ENCODE data around the gene ZNF286A.
"Not testable (repeated sequence)": the region's sequence is repeated elsewhere in the genome, so short reads cannot be mapped to it uniquely, and the experiment has no call there.

Gene ZNF286A

DNA sequence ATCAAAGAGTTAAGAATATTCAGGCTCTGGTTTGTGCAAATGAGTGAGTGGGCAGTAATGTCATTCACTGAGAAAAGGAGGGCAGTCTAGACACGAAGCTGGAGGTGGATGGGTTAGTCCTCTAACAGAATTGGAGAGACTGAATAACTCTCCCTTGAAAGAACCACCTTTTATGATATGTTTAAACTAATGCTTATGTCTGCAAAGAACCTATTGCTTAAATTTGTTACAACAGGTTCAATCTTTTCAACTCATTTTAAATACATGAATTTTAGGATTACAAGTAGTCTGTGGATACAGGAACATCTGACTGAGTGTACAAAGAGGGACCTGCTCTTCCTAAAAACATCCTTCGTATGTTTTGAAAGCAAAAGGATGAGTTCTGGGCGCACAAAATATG, 585 bp upstream of the ZNF286A start:
- Histone ChIP-seq H3K27ac (peak overlapping the region; percentile 54 to 62), H3K4me3 (peak overlapping the region; percentile 55 to 66)
- H3K27me3 ChIP-seq; DNase-seq; intact Hi-C loops (cut with DNase I; ENCODE audit: low total_unique reads); H3K9me3 ChIP-seq; H3K4me1 ChIP-seq; H3K36me3 ChIP-seq: not testable (repeated sequence)

DNA sequence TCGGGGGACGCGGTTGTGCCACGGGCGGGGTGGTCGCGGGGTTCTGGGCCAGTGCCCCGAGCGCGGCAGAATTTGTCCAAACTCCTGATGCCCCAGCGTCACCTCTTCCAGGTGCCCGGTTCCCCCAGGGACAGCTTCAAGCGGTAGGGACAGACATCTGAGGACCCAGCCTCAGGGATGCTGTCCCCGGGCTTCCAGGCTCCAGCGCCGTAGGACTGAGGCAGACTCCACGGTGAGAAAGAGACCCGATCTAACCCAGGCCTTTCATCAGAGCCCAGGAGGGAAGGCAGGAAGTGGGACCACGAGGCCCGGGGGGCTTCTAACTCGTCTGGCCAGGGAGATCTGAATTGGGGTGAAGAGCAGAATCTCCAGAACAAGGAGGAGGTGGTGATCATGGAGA, 385 bp downstream of the ZNF286A start:
- H3K4me3 ChIP-seq: peak overlapping the region; percentile 55 to 66
- DNase-seq; H3K27me3 ChIP-seq; H3K4me1 ChIP-seq; H3K9me3 ChIP-seq; intact Hi-C loops (cut with DNase I; ENCODE audit: low total_unique reads); H3K36me3 ChIP-seq: not testable (repeated sequence)
- H3K27ac ChIP-seq: peak overlapping the region; percentile 54 to 62

DNA sequence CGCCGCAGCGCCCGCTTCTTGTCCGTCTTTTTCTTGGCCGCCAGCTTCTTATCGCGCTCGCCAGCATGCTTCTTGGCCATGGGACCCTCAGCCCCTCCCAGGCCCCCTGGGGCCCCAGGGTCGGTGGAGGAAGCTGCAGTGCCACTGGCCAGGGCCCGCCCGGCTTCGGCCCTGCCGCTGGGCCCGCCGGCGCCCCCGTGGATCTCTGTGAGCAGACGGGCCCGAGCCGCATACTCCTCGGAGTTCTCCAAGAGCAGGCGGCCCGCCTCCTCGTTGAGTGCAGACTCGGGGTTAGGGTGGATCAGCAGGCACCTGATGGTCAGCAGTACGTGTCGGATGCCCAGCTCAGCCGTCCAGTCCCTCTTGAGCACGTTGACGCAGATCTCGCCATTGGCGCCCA, 4.7 kb downstream of the ZNF286A start:
- H3K9me3 ChIP-seq; H3K27ac ChIP-seq; H3K27me3 ChIP-seq; H3K4me1 ChIP-seq; DNase-seq; intact Hi-C loops (cut with DNase I; ENCODE audit: low total_unique reads); H3K4me3 ChIP-seq: not testable (repeated sequence)
- H3K36me3 ChIP-seq: peaks cover 31 to 44% (median 44%) of the 10 kb centered on the region in 3 donors

DNA sequence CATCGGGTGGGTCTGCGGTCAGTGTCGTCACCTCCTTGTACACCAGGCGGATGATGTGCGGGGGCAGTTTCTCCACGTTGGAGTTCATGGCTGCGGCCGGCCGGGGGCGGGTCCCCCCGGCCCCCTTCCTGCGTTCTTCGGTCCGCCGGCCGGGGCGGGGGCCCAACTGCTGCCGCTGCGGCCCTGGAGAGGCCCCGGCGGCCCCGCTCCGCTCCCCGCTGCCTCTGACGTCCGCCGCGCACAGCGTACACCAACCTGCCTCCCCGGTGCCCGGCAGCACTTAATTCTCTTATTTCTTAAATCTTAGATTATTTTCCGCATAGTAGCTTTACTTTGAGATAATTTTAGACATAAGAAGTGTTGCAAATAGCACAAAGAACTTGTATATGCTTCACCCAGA, 5.3 kb downstream of the ZNF286A start:
- H3K4me1 ChIP-seq; H3K27me3 ChIP-seq; DNase-seq; H3K27ac ChIP-seq; intact Hi-C loops (cut with DNase I; ENCODE audit: low total_unique reads); H3K4me3 ChIP-seq: not testable (repeated sequence)
- Histone ChIP-seq H3K9me3 (peaks cover 0 to 10% (median 0%) of the 10 kb centered on the region in 3 donors), H3K36me3 (peaks cover 31 to 49% (median 44%) of the 10 kb centered on the region in 3 donors)

DNA sequence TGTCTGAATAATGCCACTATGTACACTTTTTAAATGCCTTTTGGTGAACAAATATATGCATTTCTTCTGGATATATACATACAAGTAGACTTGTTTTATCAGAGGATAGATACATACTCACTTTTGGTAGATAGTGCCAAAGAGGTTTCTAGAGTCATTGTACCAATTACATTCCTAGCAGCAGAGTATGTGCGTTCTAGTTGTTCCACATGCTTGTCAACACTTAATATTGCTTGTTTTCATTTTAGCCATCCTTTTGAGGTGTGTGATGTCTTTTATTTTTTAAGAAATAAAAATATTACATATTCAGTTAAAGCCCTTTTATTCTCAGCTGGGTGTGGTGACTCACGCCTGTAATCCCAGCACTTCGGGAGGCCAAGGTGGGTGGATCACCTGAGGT, 9.3 kb downstream of the ZNF286A start:
- H3K4me3 ChIP-seq; intact Hi-C loops (cut with DNase I; ENCODE audit: low total_unique reads); H3K4me1 ChIP-seq; H3K27ac ChIP-seq; DNase-seq; H3K27me3 ChIP-seq: not testable (repeated sequence)
- H3K9me3 ChIP-seq: peaks cover 0 to 24% (median 0%) of the 10 kb centered on the region in 3 donors
- H3K36me3 ChIP-seq: peaks cover 50 to 79% (median 58%) of the 10 kb centered on the region in 3 donors

DNA sequence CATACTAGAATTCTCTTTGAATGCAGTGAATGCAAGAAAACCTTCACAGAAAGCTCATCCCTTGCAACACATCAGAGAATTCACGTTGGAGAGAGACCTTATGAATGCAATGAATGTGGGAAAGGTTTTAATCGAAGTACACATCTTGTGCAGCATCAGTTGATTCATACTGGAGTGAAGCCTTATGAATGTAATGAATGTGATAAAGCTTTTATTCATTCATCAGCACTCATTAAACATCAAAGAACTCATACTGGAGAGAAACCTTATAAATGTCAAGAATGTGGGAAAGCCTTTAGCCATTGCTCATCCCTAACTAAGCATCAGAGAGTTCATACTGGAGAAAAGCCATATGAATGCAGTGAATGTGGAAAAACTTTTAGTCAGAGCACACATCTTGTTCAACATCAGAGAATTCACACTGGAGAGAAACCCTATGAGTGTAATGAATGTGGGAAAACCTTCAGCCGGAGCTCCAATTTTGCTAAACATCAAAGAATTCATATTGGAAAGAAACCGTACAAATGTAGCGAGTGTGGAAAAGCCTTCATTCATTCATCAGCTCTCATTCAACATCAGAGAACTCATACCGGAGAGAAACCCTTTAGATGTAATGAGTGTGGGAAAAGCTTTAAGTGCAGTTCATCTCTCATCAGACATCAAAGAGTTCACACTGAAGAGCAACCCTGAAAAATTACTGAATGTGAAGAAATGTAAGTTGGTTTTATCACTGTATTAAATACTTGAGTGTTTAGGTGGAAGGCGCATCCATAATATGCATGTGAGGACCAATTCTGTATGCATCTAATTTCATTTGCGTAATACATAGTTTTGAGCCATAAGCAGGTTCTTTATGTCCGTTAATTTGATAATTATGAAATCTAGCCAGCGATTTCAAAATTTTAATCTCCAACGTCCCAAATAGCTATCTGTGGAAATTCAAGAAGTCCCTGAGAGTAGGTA, 17.3 kb downstream of the ZNF286A start:
- intact Hi-C loops (cut with DNase I; ENCODE audit: low total_unique reads); H3K27ac ChIP-seq; H3K27me3 ChIP-seq; H3K4me3 ChIP-seq; H3K4me1 ChIP-seq; DNase-seq: not testable (repeated sequence)
- Histone ChIP-seq H3K9me3 (peaks cover 0 to 60% (median 27%) of the 10 kb centered on the region in 3 donors), H3K36me3 (peaks cover 9 to 54% (median 44%) of the 10 kb centered on the region in 3 donors)

DNA sequence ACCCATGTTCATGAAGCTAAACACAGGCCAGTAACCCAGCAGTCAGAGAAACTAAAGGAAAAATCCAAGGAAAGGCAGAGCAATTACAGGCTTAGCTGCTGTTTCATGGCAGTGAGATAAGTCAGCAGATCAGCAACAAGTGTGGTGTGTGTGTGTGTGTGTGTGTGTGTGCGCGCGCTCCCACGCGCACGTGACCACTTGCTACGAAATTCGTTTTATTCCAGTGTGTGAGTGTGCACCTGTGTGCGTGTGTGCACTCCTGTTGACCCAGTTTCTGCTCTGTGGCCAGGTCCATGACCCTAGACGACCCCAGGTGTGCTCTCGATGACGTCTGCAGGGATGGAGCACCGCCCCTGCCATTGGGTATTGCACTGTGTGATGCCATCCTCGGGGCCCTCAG, 31.0 kb downstream of the ZNF286A start:
- DNase-seq; H3K9me3 ChIP-seq; intact Hi-C loops (cut with DNase I; ENCODE audit: low total_unique reads): not testable (repeated sequence)

DNA sequence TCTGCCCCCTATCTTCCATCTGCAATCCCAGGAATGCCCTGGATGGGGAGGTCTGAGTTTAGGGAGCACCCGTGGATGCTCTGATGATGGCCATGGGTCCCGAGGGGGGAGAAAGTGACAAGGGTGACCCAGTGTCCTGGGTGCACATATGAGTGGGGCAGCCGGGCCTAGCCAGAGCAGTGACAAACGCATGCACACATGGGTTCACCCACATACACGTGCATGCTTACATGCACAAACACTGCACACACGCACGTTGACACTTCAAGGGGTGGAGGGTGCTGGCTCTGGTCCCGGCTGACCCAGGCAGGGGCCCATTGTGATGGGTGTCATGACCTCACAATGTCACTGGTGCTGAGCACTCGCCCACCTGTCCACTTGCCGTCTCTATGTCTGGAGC, 32.3 kb downstream of the ZNF286A start, which contains the start of gene TBC1D26:
Gene TBC1D26 (plus strand): TSS at position 384 of the 400 bp plus-strand sequence. CDS start 3,066 bp downstream, outside the sequence.
- H3K4me3 ChIP-seq; H3K36me3 ChIP-seq; H3K27ac ChIP-seq; H3K9me3 ChIP-seq; H3K4me1 ChIP-seq; DNase-seq; H3K27me3 ChIP-seq; intact Hi-C loops (cut with DNase I; ENCODE audit: low total_unique reads): not testable (repeated sequence)

More for the DNA sequence above, 31.0 kb downstream of the ZNF286A start:
- H3K36me3 ChIP-seq, H3K4me3 ChIP-seq, H3K4me1 ChIP-seq, H3K27me3 ChIP-seq, H3K27ac ChIP-seq: not testable (repeated sequence)

DNA sequence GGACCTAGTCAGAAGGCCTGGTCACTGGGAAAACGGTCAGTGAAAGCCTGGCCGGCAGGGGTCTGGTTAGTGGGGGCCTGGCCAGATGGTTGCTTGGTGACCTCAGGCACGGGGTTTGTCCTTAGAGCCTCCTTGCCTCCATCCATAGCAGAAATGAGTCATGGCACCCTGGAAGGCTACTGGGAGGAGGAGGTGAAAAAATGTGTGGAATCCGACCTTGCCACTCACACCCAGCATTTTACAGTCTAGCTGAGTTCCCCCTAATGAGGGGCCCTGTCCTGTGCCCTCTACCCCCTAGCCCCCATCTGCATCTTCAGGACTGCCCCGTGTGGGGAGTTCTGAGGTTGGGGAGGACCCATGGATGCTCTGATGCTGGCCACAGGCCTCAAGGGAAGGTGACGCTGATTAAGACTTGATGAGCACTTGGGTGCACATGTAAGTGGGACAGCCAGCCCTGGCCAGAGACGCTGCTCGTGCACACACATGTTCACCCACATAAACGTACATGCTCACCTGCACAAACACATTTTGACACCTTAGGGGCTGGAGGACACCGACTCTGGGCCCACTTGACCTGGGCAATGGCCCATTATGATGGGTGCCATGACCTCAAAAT, 33.7 kb downstream of the ZNF286A start:
- H3K27me3 ChIP-seq; intact Hi-C loops (cut with DNase I; ENCODE audit: low total_unique reads); H3K4me3 ChIP-seq; H3K36me3 ChIP-seq; DNase-seq; H3K27ac ChIP-seq; H3K9me3 ChIP-seq; H3K4me1 ChIP-seq: not testable (repeated sequence)

DNA sequence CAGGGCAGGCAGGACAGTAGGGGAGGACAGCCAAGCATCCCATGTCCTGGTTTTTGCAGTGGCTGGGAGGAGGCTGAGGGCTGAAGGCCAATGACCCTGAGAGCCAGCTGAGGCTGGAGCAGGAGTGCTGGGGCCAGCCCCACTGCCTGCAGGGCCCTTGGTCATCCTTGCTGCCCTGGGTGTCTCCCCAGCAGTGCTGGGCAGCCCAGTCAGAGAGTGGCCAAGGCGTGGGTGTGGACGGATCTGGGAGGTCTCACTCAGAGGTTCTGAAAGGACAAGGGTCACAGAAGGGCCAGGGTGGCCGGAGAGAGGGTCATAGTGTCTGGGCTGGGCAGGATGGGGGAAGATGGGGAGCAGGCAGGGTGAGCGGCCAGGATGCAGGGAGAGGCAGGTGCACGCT, 37.0 kb downstream of the ZNF286A start:
- H3K27ac ChIP-seq; H3K27me3 ChIP-seq; H3K4me1 ChIP-seq; H3K36me3 ChIP-seq; H3K4me3 ChIP-seq; H3K9me3 ChIP-seq; DNase-seq; intact Hi-C loops (cut with DNase I; ENCODE audit: low total_unique reads): not testable (repeated sequence)

All from tibial artery (tissue), 4 donors.